ENCODE results near the gene RIMS1. TPM values are rescaled to one million over a fixed set of nuclear protein-coding genes. Genes with fewer than 3 reads are reported as not detected.

Gene RIMS1
- total RNA-seq, 1 donor from 2014 or later = 12.3 TPM

- Mint-ChIP-seq H3K4me1 (ENCODE audit: low read depth, unreplicated experiment) (peaks cover 2% of the 10 kb centered on the region), H3K27me3 (ENCODE audit: unreplicated experiment) (peaks cover 8% of the 10 kb centered on the region), H3K4me3 (ENCODE audit: unreplicated experiment) (peak overlapping the region; percentile 98), H3K36me3 (ENCODE audit: unreplicated experiment) (no peaks in the 10 kb centered on the region), H3K27ac (ENCODE audit: unreplicated experiment) (no peak overlapping the region), H3K9me3 (ENCODE audit: unreplicated experiment) (peaks cover 3% of the 10 kb centered on the region)
- TF ChIP-seq, protein P1, sequence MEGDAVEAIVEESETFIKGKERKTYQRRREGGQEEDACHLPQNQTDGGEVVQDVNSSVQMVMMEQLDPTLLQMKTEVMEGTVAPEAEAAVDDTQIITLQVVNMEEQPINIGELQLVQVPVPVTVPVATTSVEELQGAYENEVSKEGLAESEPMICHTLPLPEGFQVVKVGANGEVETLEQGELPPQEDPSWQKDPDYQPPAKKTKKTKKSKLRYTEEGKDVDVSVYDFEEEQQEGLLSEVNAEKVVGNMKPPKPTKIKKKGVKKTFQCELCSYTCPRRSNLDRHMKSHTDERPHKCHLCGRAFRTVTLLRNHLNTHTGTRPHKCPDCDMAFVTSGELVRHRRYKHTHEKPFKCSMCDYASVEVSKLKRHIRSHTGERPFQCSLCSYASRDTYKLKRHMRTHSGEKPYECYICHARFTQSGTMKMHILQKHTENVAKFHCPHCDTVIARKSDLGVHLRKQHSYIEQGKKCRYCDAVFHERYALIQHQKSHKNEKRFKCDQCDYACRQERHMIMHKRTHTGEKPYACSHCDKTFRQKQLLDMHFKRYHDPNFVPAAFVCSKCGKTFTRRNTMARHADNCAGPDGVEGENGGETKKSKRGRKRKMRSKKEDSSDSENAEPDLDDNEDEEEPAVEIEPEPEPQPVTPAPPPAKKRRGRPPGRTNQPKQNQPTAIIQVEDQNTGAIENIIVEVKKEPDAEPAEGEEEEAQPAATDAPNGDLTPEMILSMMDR (IDR thresholded peaks at IDR 0.05; ENCODE audit: partially characterized antibody, unreplicated experiment) = no peak
- DNase-seq = peak; percentile 60
Observed at GRCh38 chr6:72182337-72183246, 296.2 kb downstream of the RIMS1 start.

DNA sequence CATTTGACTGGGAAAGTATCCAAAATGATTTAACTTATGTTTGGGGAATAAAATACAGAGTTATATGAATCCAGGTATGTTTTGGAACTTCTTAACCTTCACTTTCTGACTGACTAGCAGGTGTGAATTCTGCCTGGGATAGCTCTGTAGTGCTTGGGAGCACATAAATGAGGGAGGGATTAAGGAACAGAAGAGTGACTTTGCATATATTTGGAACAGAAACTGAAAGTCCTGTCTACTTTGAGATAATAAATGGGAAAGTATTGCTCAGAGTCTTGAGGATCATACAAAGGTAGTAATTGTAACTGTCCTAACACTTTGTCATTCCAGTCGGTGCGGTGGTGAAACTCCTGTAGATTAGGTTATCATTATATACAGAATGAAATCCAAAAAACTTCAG lies 317.6 kb downstream of the RIMS1 start:
- no peak overlapping the region for H3K4me3 Mint-ChIP-seq (ENCODE audit: unreplicated experiment)
- no peaks in the 10 kb centered on the region for H3K36me3 Mint-ChIP-seq (ENCODE audit: unreplicated experiment)
- H3K9me3 Mint-ChIP-seq (ENCODE audit: unreplicated experiment) = no peaks in the 10 kb centered on the region
- H3K27ac Mint-ChIP-seq (ENCODE audit: unreplicated experiment) = no peak overlapping the region
- H3K27me3 Mint-ChIP-seq (ENCODE audit: unreplicated experiment) = no peaks in the 10 kb centered on the region
- TF ChIP-seq, protein P1 (IDR thresholded peaks at IDR 0.05; ENCODE audit: partially characterized antibody, unreplicated experiment) = no peak
- no peak for DNase-seq
- no peaks in the 10 kb centered on the region for H3K4me1 Mint-ChIP-seq (ENCODE audit: low read depth, unreplicated experiment)

- Mint-ChIP-seq H3K9me3 (ENCODE audit: unreplicated experiment) (no peaks in the 10 kb centered on the region), H3K4me3 (ENCODE audit: unreplicated experiment) (no peak overlapping the region)
Observed at GRCh38 chr6:72205500-72205899, 319.1 kb downstream of the RIMS1 start.

GRCh38 chr6:72206606-72207005 lies 320.3 kb downstream of the RIMS1 start:
- H3K9me3 Mint-ChIP-seq (ENCODE audit: unreplicated experiment) = no peaks in the 10 kb centered on the region
- H3K4me3 Mint-ChIP-seq (ENCODE audit: unreplicated experiment) = no peak overlapping the region
- no peaks in the 10 kb centered on the region for H3K4me1 Mint-ChIP-seq (ENCODE audit: low read depth, unreplicated experiment)
- TF ChIP-seq, protein P1 (IDR thresholded peaks at IDR 0.05; ENCODE audit: partially characterized antibody, unreplicated experiment) = no peak
- no peak overlapping the region for H3K27ac Mint-ChIP-seq (ENCODE audit: unreplicated experiment)
- no peaks in the 10 kb centered on the region for H3K27me3 Mint-ChIP-seq (ENCODE audit: unreplicated experiment)
- H3K36me3 Mint-ChIP-seq (ENCODE audit: unreplicated experiment) = no peaks in the 10 kb centered on the region
- DNase-seq = no peak

More at GRCh38 chr6:72205500-72205899, 319.1 kb downstream of the RIMS1 start:
- no peaks in the 10 kb centered on the region for H3K36me3 Mint-ChIP-seq (ENCODE audit: unreplicated experiment)
- H3K4me1 Mint-ChIP-seq (ENCODE audit: low read depth, unreplicated experiment) = no peaks in the 10 kb centered on the region
- TF ChIP-seq, protein P1 (IDR thresholded peaks at IDR 0.05; ENCODE audit: partially characterized antibody, unreplicated experiment) = no peak
- H3K27ac Mint-ChIP-seq (ENCODE audit: unreplicated experiment) = no peak overlapping the region
- H3K27me3 Mint-ChIP-seq (ENCODE audit: unreplicated experiment) = no peaks in the 10 kb centered on the region
- DNase-seq = no peak

- Mint-ChIP-seq H3K9me3 (ENCODE audit: unreplicated experiment) (no peaks in the 10 kb centered on the region), H3K4me3 (ENCODE audit: unreplicated experiment) (no peak overlapping the region), H3K36me3 (ENCODE audit: unreplicated experiment) (no peaks in the 10 kb centered on the region), H3K27me3 (ENCODE audit: unreplicated experiment) (no peaks in the 10 kb centered on the region), H3K4me1 (ENCODE audit: low read depth, unreplicated experiment) (peaks cover 8% of the 10 kb centered on the region), H3K27ac (ENCODE audit: unreplicated experiment) (no peak overlapping the region)
- TF ChIP-seq, protein P1 (IDR thresholded peaks at IDR 0.05; ENCODE audit: partially characterized antibody, unreplicated experiment) = no peak
- DNase-seq = no peak
Observed at GRCh38 chr6:72212686-72213085, 326.3 kb downstream of the RIMS1 start.
